Stimulated activated CD8-positive, alpha-beta memory T cell treated with anti-CD3 and anti-CD28 coated beads, Interleukin-7, amount 100 ng/mL, for 4 hours (primary cell): ENCODE results near the gene GSC.
"Not testable (repeated sequence)": the region's sequence is repeated elsewhere in the genome, so short reads cannot be mapped to it uniquely, and the experiment has no call there.

Experiments used
- DNase-seq, 2 donors: peaks; one replicate each; pipeline ENCODE4 v3.0.0-alpha.2; 2020; ENCODE audit warnings: low read depth in 2 of 2

Gene GSC

GRCh38 chr14:94769391-94770250, at the start of gene GSC:
Gene GSC, minus strand, starts transcription at chr14:94770113. Its CDS starts 98 bp downstream, at chr14:94770015.
- DNase-seq = no peak

GRCh38 chr14:94819531-94819930, 49.6 kb upstream of the GSC start:
- DNase-seq = no peak

DNA sequence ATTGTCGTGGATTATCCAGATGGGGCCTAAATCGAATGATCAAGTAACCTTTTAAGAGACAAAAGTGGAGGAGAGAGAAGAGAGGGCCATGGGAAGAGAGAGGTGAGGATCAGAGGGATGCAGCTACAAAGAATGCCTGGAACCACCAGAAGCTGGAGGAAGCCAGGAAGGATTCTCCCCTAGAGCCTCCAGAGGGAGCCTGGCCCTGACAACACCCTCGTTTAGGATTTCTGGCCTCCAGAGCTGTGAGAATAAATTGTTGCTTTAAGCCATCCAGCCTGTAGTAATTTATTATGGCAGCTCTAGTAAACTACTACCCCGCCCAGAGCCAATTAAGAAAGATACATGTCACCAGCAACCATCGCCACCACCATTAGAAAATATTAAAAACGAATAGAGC, 46.2 kb upstream of the GSC start:
- no peak for DNase-seq

GRCh38 chr14:94805680-94806288, 35.9 kb upstream of the GSC start:
- no peak for DNase-seq

GRCh38 chr14:94801225-94801624, 31.3 kb upstream of the GSC start:
- no peak for DNase-seq

DNA sequence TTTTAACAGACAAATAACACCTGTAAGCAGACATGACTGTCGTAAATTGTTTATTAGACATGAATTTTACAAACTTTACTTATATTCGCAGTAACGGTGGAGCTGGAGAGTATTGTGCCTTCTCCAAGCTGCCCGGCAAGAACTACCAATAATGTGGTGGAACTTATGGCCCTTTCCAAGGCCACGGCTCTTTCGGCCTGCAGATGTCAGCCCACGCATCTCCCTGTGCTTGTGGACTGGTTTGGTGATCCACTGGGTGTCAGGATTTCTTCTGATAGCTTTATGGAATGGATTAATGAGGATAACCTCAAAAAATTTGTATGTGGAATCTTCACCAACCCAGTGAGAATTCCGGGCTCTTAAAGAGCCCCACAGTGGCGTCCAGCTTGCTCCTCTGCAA, 30.9 kb upstream of the GSC start:
- not testable (repeated sequence) for DNase-seq

- no peak for DNase-seq
These were observed 28.0 kb upstream of the GSC start for GRCh38 chr14:94797887-94798286.

- DNase-seq = no peak
These were observed 26.4 kb upstream of the GSC start for GRCh38 chr14:94796278-94796677.

DNA sequence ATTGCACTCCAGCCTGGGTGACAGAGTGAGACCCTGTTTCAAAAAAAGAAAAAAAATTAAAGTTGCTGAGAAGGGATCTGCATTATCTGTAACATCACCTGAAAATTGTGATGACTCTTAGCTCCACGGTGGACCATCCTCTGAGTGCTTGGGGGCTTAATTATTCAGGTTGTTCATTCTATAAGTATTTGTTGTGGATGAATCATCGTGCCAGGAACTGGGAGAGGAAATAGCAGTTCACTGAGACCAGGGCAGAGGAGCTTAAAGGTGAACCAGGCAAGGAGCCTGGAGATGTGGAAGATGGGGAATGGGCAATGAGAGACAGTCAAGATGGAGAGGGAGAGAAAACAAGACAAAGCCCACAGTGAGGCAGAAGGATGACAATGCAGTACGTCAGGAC, 25.5 kb upstream of the GSC start:
- no peak for DNase-seq

DNA sequence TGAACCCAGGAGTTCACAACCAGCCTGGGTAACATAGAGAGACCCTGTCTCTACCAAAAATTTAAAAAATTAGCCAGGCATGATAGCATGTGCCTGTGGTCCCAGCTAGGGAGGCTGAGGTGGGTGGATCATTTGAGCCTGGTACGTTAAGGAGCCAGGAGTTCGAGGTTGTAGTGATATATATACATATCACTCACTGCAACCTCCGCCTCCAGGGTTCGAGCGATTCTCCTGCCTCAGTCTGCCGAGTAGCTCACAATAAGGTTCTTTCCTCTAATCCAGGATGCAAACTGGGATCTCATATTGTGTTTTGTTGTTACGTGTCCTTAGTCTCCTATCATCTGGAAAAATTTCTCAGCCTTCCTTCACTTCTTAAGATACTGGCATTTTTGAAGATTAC, 24.0 kb upstream of the GSC start:
- DNase-seq = no peak

- DNase-seq = no peak
These were observed 17.7 kb upstream of the GSC start for GRCh38 chr14:94787655-94788054.

DNA sequence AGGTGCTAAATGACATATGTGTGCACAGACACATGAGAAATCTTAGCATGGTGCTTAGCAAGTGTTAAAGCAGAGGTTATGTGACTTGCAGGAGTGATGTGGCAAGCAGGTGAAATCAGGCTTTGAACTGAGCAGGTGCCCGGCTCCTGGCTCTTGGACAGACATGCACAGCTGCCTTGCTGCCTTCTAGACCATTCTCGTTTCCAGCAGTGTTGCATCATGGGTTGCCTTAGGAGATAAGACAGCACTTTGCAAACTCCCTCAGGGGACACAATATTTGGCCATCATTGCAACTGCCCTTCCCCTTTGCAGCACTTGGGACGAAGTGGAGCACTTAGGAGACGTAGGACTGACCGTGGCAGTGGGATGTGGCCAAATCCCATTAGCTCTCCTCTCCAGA, 17.2 kb upstream of the GSC start:
- no peak for DNase-seq

GRCh38 chr14:94780536-94781399, 10.9 kb upstream of the GSC start:
- no peak for DNase-seq

GRCh38 chr14:94779713-94780112, 9.8 kb upstream of the GSC start:
- no peak for DNase-seq

DNA sequence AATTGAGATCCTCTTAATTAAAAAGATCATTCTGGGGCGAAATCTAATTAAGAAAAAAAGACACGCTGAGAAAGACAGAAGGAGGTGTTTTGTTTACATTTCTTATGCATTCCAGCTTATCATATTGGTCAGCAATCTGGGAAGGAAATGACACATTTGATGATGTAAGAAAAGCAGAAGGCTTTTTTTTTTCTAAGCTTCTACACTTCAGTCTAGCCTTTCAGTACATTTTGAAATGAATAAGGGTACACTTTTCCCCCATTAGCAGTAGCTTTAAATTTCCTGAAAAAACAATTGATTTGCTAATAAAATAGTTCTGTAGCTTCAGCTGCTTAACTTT, 5.9 kb upstream of the GSC start:
- DNase-seq = no peak

- DNase-seq = no peak
These were observed 5.4 kb upstream of the GSC start for GRCh38 chr14:94775091-94775870.

GRCh38 chr14:94774344-94775090, 4.6 kb upstream of the GSC start:
- DNase-seq = no peak

DNA sequence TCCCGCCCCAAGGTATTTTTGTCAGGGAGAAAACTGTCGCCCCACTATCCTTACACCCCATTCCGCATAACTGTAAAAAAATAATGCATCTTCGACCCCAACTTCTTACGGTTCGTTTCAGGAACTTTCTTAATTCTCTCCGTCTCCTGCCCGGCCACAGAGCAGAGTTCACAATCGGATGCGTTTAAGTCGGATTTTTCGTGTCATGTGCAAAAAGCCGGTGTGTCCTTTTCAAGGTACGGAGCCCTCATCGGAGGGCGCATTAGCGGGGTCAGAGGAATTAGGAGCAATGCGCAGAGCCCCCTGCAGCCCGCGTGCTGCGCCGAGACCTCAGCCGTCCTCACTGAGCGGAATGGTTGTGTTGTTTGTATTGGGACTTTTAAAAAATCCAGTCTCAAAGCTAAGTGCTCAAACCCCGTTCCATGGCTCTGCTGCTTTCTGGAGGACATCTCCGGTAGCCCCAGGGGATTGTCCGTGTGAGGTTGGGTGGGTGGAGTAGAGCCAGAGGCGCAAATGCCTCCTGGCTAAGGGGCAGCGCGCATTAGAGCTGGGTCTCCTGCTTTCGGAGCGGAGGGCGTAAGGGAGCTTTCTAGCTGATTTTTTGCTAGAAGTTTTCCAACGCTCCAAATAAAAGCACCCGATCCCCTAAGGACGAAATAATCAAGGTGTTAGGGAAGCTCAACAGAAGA, 3.9 kb upstream of the GSC start:
- no peak for DNase-seq

- DNase-seq = no peak
These were observed 3.2 kb upstream of the GSC start for GRCh38 chr14:94773061-94773648.

DNA sequence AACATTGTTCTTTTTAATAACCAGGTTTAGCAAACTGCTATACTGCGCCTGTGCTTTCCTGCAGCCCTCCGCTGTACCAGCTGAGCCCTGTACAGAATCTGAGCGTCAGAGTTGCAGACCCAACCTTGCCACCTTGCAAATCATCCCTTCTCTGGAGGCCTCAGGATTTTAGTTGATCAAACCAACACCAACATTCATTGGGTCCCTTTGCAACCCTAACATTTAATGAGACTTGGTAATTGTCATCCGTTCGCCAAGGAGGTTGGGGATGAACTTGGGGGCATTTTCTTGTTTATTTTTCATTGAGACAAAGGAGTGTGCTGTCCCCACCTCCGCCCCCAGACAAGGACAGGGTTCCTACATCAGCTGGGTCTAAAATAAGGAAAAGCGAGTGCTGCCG, 2.6 kb upstream of the GSC start:
- no peak for DNase-seq
